Smooth muscle cell (in vitro differentiated cells): ENCODE data around the gene MPPED1. TPM values are rescaled to one million over a fixed set of nuclear protein-coding genes. Genes with fewer than 3 reads are reported as not detected.

Experiments used
- DNase-seq: peaks from one replicate; lab custom pipeline; 2025; ENCODE audit not compliant: unreplicated experiment; lab: John Stamatoyannopoulos, UW
- H2AFZ ChIP-seq: fragments of 200-600 bp; sonication (generic); 2 replicates; pipeline ENCODE4 v1.6.0; 2016; ENCODE audit warnings: antibody characterized with exemption, low read depth, mild to moderate bottlenecking
- H3F3A ChIP-seq: fragments of 200-600 bp; sonication (generic); 2 replicates; pipeline ENCODE4 v1.6.0; 2017; ENCODE audit warnings: antibody characterized with exemption, low read depth
- H3K27ac ChIP-seq: fragments of 200-600 bp; sonication (generic); 2 replicates; pipeline ENCODE4 v1.5.1; 2016; ENCODE audit warnings: low read depth, mild to moderate bottlenecking
- H3K27me3 ChIP-seq: fragments of 200-600 bp; sonication (generic); 2 replicates; pipeline ENCODE4 v1.6.1; 2016; ENCODE audit warnings: low read depth, mild to moderate bottlenecking
- H3K36me3 ChIP-seq: fragments of 200-600 bp; sonication (generic); 2 replicates; pipeline ENCODE4 v1.5.1; 2016; ENCODE audit warnings: low read depth
- H3K4me1 ChIP-seq: fragments of 200-600 bp; sonication (generic); 2 replicates; pipeline ENCODE4 v1.5.1; 2016; ENCODE audit warnings: low read depth
- H3K4me2 ChIP-seq: fragments of 200-600 bp; sonication (generic); 2 replicates; pipeline ENCODE4 v1.6.0; 2016; ENCODE audit warnings: mild to moderate bottlenecking
- H3K4me3 ChIP-seq: fragments of 200-600 bp; sonication (generic); 2 replicates; pipeline ENCODE4 v1.5.1; 2016; ENCODE audit warnings: mild to moderate bottlenecking
- H3K79me2 ChIP-seq: fragments of 200-600 bp; sonication (generic); 2 replicates; pipeline ENCODE4 v1.6.0; 2016; ENCODE audit warnings: low read depth, mild to moderate bottlenecking
- H3K9ac ChIP-seq: fragments of 200-600 bp; sonication (generic); 2 replicates; pipeline ENCODE4 v1.6.0; 2016; ENCODE audit warnings: low read depth
- H3K9me3 ChIP-seq: fragments of 200-600 bp; sonication (generic); replicated peaks from 2 replicates; pipeline ENCODE4 v1.5.1; 2016; ENCODE audit warnings: low read depth
- H4K20me1 ChIP-seq: fragments of 200-600 bp; sonication (generic); 2 replicates; pipeline ENCODE4 v1.6.0; 2016; ENCODE audit warnings: low read depth
- WGBS: methylation state at CpG from one replicate; pipeline ENCODE4 v1.1.7; 2016; ENCODE audit warnings: low lambda C conversion rate; 5-methylcytosine and 5-hydroxymethylcytosine counted together
- polyA plus RNA-seq: library from polyadenylated mRNA; unstranded; fragments of >200 nt; fragmentation: Nextera tagmentation; extraction: Ambion mirVana; gene quantifications from 2 replicates; pipeline ENCODE4 v1.2.1, GENCODE V29; 2016
- total RNA-seq: library from RNA; depleted of rRNA; stranded (reverse); fragments of >200 nt; gene quantifications from 2 replicates; pipeline ENCODE4 v1.2.3, GENCODE V29; 2014
- TF ChIP-seq, protein P1 (sequence below): fragments of 200-600 bp; sonication (generic); IDR thresholded peaks from 2 replicates; pipeline ENCODE4 v1.5.1; 2017; ENCODE audit warnings: borderline replicate concordance, mild to moderate bottlenecking, antibody characterized with exemption; ENCODE audit not compliant: insufficient read depth, poor library complexity, severe bottlenecking

The MPPED1 gene
- total and polyA plus RNA-seq, 2 experiments from 2014 or later: not detected

DNA sequence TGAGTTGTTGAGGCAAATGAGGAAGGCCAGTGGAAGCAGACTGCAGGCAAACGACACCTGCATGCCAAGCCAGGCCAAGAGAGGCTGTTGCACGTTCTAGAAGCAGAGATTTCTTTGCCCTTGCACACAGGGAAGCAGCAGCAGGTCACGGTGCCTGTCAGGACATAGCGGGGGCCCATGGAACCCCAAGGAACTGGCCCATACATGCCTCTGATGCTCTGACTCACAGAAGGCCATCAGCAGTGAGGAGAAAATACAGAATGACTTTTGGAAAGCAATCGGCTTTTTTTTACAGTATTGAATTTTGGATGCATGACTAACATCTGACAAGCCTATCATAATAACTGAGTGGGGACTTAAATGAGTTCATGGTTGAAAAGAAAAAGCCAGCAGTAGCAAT lies 123.9 kb downstream of the MPPED1 start:
- TF ChIP-seq, protein P1, sequence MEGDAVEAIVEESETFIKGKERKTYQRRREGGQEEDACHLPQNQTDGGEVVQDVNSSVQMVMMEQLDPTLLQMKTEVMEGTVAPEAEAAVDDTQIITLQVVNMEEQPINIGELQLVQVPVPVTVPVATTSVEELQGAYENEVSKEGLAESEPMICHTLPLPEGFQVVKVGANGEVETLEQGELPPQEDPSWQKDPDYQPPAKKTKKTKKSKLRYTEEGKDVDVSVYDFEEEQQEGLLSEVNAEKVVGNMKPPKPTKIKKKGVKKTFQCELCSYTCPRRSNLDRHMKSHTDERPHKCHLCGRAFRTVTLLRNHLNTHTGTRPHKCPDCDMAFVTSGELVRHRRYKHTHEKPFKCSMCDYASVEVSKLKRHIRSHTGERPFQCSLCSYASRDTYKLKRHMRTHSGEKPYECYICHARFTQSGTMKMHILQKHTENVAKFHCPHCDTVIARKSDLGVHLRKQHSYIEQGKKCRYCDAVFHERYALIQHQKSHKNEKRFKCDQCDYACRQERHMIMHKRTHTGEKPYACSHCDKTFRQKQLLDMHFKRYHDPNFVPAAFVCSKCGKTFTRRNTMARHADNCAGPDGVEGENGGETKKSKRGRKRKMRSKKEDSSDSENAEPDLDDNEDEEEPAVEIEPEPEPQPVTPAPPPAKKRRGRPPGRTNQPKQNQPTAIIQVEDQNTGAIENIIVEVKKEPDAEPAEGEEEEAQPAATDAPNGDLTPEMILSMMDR: no peak
- Histone ChIP-seq H3K4me1 (no peaks in the 10 kb centered on the region), H3K9me3 (no peaks in the 10 kb centered on the region), H2AFZ (no peak overlapping the region), H3K27ac (no peak overlapping the region), H3F3A (no peaks in the 10 kb centered on the region), H3K79me2 (no peaks in the 10 kb centered on the region), H3K27me3 (no peaks in the 10 kb centered on the region), H4K20me1 (no peaks in the 10 kb centered on the region), H3K4me3 (no peak overlapping the region), H3K36me3 (no peaks in the 10 kb centered on the region), H3K9ac (no peak overlapping the region), H3K4me2 (no peak overlapping the region)
- DNase-seq: no peak
- WGBS: 67% methylated on average over 5 of the region's 5 CpGs

DNA sequence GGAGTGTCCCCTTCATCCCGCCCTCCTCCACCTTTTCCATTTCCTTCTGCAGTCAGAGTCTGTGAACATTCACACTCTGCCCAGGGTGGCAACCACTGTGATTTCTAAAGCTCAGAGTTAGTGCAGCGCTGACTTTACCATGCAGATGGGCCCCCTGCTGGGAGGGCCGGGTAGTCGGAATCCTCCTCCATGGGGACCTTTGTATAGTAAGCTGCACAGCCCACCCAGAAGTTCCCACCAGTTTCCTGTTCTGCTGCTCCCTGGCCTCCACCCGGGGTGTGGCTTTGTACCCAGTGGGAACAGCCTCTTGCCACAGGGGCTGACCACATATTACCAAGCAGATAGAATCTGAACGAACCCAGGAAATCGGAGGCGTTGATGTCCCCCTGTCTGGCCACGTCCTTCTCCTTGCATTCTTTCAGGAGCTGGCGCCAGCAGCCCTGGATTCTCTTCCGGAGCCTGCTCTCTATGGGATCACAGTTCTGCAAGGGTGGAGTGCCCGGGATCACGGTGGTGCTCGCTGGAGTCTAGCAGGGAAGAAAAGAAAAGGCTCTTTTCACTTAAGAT lies 125.3 kb downstream of the MPPED1 start:
- H2AFZ ChIP-seq: no peak overlapping the region
- 86% methylated on average over 14 of the region's 14 CpGs for WGBS
- H3K27me3 ChIP-seq: no peaks in the 10 kb centered on the region

DNA sequence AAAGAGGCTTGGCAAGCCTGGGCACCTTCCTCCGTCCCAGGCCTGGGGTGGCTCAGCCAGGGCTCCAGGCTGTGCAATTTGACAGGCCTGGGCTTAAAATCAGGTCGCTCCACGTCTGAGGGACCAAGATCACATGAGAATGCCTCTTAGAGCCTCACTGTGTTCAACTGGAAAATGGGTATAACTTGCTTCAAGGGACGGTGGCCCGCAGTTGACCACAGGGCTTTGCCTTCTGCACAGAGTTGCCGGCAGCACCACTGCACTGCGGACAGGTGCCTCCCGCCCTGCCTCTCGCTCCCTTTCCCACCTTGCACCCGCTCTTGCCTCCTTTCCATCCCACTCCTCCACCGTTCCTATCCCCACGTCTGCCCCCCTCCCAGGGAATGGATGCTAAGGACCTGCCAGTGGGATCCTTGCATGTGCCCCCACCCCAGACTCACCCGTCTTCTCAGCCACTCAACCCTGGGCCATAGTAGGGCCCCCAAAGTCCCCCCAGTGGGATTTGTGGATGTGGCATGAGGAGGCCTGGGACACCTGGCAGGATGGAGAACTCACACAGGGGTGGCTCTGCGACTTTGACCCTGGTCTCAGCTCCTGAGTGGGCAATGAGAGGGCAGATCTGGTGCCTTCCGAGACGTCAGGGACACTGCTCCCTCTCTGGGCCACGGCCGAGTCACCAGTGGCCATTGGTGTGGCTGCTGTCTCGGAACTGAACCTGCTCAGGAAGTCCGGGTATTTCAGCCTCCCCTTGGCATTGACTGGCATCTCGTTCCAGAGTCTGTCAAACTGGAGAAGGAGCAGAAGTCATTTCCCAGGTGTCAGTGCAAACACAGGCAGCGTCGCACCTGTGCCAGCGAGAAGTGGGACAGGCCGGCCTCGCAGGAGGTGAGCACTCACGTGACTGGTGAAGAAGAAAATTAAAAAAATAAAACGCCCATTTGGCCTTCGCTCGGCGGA lies 128.0 kb downstream of the MPPED1 start:
- Histone ChIP-seq H3F3A (no peaks in the 10 kb centered on the region), H3K27ac (no peak overlapping the region), H3K79me2 (no peaks in the 10 kb centered on the region), H2AFZ (no peak overlapping the region), H3K9ac (no peak overlapping the region), H3K4me2 (no peak overlapping the region), H3K36me3 (no peaks in the 10 kb centered on the region), H4K20me1 (no peaks in the 10 kb centered on the region), H3K27me3 (peaks cover 3% of the 10 kb centered on the region), H3K9me3 (no peaks in the 10 kb centered on the region), H3K4me3 (no peak overlapping the region), H3K4me1 (no peaks in the 10 kb centered on the region)
- DNase-seq: no peak
- WGBS: 88% methylated on average over 31 of the region's 31 CpGs
- TF ChIP-seq, protein P1: no peak

More for the DNA sequence above, 125.3 kb downstream of the MPPED1 start:
- Histone ChIP-seq H3K27ac (no peak overlapping the region), H3K79me2 (no peaks in the 10 kb centered on the region), H3K4me1 (no peaks in the 10 kb centered on the region), H4K20me1 (no peaks in the 10 kb centered on the region), H3F3A (no peaks in the 10 kb centered on the region), H3K9me3 (no peaks in the 10 kb centered on the region), H3K36me3 (no peaks in the 10 kb centered on the region), H3K4me3 (no peak overlapping the region), H3K4me2 (no peak overlapping the region), H3K9ac (no peak overlapping the region)
- no peak for DNase-seq
- TF ChIP-seq, protein P1: no peak
